Loucy (cell line): Measurements from ENCODE around the gene ZNF135.

Experiments used
- H2AFZ ChIP-seq: fragments of 200-600 bp; sonication (generic); 2 replicates; pipeline ENCODE4 v1.6.0; 2016; ENCODE audit warnings: antibody characterized with exemption, mild to moderate bottlenecking, low read length, moderate library complexity
- H3F3A ChIP-seq: fragments of 200-600 bp; 2 replicates; pipeline ENCODE4 v1.6.0; 2016; ENCODE audit warnings: antibody characterized with exemption, low read depth, mild to moderate bottlenecking
- H3K27me3 ChIP-seq: fragments of 200-600 bp; sonication (generic); 2 replicates; pipeline ENCODE4 v1.6.1; 2014; ENCODE audit warnings: low read length, mild to moderate bottlenecking; ENCODE audit not compliant: insufficient read depth, poor library complexity, severe bottlenecking
- H3K36me3 ChIP-seq: fragments of 200-600 bp; sonication (generic); 2 replicates; pipeline ENCODE4 v1.6.1; 2016; ENCODE audit warnings: low read length; ENCODE audit not compliant: insufficient read depth
- H3K4me1 ChIP-seq: fragments of 200-600 bp; sonication (generic); 2 replicates; pipeline ENCODE4 v1.5.1; 2014; ENCODE audit warnings: low read length, mild to moderate bottlenecking; ENCODE audit not compliant: insufficient read depth, poor library complexity, severe bottlenecking
- H3K4me2 ChIP-seq: fragments of 200-600 bp; sonication (generic); 2 replicates; pipeline ENCODE4 v1.6.0; 2014; ENCODE audit warnings: antibody characterized with exemption, low read length, low read depth, mild to moderate bottlenecking; ENCODE audit not compliant: poor library complexity, severe bottlenecking
- H3K4me3 ChIP-seq: fragments of 200-600 bp; sonication (generic); 2 replicates; pipeline ENCODE4 v1.5.1; 2014; ENCODE audit warnings: low read length, mild to moderate bottlenecking, mixed read lengths; ENCODE audit not compliant: poor library complexity, severe bottlenecking
- H3K79me2 ChIP-seq: fragments of 200-600 bp; sonication (generic); 2 replicates; pipeline ENCODE4 v1.6.1; 2014; ENCODE audit warnings: low read length; ENCODE audit not compliant: insufficient read depth
- H3K9ac ChIP-seq: fragments of 200-600 bp; sonication (generic); 2 replicates; pipeline ENCODE4 v1.6.0; 2014; ENCODE audit warnings: mild to moderate bottlenecking, low read depth, low read length, moderate library complexity; ENCODE audit not compliant: poor library complexity, severe bottlenecking
- H3K9me2 ChIP-seq: fragments of 200-600 bp; sonication (generic); replicated peaks from 2 replicates; pipeline ENCODE4 v1.6.1; 2016; ENCODE audit warnings: low read depth, low read length, mixed read lengths
- H3K9me3 ChIP-seq: fragments of 200-600 bp; sonication (generic); 2 replicates; pipeline ENCODE4 v1.6.1; 2014; ENCODE audit warnings: mild to moderate bottlenecking, antibody characterized with exemption, low read length, low read depth; ENCODE audit not compliant: insufficient read depth
- H4K20me1 ChIP-seq: fragments of 200-600 bp; sonication (generic); 2 replicates; pipeline ENCODE4 v1.6.0; 2014; ENCODE audit warnings: antibody characterized with exemption, low read length, mild to moderate bottlenecking; ENCODE audit not compliant: insufficient read depth, poor library complexity, severe bottlenecking
- EZH2phosphoT487 ChIP-seq: fragments of 200-600 bp; IDR thresholded peaks from 2 replicates; pipeline ENCODE4 v1.6.1; 2018; ENCODE audit warnings: antibody characterized with exemption, mild to moderate bottlenecking, moderate library complexity, borderline replicate concordance
- TF ChIP-seq, protein P1 (sequence below): fragments of 200-600 bp; sonication (generic); conservative IDR thresholded peaks from 2 replicates; pipeline ENCODE4 v1.5.1; 2014; ENCODE audit warnings: mild to moderate bottlenecking, antibody characterized with exemption, low read length

The ZNF135 gene

DNA sequence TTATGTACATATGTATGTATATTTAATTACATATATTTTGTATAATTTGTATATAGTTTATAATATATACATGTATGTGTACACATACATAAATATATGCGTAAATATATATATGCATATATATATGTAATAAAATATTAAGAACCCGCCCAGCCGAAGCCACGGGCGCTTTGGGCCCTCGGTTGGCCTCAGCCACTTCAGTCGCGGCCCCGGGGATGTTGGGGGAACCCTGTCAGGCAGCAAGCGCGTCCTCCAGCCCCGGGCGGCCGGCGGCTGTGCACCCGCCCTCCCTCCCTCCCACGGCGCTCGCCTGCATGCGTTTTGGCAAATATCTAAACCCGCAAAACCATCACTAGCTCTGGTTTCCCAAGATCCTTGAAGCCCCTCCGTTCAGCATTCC lies 48.6 kb upstream of the ZNF135 start:
- no peaks in the 10 kb centered on the region for H3K4me1 ChIP-seq
- no peaks in the 10 kb centered on the region for H3K79me2 ChIP-seq
- TF ChIP-seq, protein P1, sequence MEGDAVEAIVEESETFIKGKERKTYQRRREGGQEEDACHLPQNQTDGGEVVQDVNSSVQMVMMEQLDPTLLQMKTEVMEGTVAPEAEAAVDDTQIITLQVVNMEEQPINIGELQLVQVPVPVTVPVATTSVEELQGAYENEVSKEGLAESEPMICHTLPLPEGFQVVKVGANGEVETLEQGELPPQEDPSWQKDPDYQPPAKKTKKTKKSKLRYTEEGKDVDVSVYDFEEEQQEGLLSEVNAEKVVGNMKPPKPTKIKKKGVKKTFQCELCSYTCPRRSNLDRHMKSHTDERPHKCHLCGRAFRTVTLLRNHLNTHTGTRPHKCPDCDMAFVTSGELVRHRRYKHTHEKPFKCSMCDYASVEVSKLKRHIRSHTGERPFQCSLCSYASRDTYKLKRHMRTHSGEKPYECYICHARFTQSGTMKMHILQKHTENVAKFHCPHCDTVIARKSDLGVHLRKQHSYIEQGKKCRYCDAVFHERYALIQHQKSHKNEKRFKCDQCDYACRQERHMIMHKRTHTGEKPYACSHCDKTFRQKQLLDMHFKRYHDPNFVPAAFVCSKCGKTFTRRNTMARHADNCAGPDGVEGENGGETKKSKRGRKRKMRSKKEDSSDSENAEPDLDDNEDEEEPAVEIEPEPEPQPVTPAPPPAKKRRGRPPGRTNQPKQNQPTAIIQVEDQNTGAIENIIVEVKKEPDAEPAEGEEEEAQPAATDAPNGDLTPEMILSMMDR, result no peak
- TF ChIP-seq EZH2phosphoT487, result no peak
- H4K20me1 ChIP-seq, result no peaks in the 10 kb centered on the region
- no peaks in the 10 kb centered on the region for H3K27me3 ChIP-seq
- H3K4me3 ChIP-seq, result no peak overlapping the region
- H3K9me2 ChIP-seq, result no peaks in the 10 kb centered on the region
- H2AFZ ChIP-seq, result no peak overlapping the region
- H3F3A ChIP-seq, result no peaks in the 10 kb centered on the region
- 0 out of 2 replicates have a peak, but pooled peaks cover 3% of the 10 kb centered on the region for H3K36me3 ChIP-seq
- no peak overlapping the region for H3K4me2 ChIP-seq
- no peak overlapping the region for H3K9ac ChIP-seq
- peaks cover 6% of the 10 kb centered on the region; the same call in 1 of the 2 replicates for H3K9me3 ChIP-seq

- no peak overlapping the region for H3K4me2 ChIP-seq
- no peaks in the 10 kb centered on the region for H3K9me2 ChIP-seq
- H3K4me3 ChIP-seq, result no peak overlapping the region
- H3K9me3 ChIP-seq, result peaks cover 13% of the 10 kb centered on the region; the same call in 1 of the 2 replicates
- TF ChIP-seq EZH2phosphoT487, result no peak
- TF ChIP-seq, protein P1, result no peak
- no peaks in the 10 kb centered on the region for H4K20me1 ChIP-seq
- no peak overlapping the region for H2AFZ ChIP-seq
- no peaks in the 10 kb centered on the region for H3F3A ChIP-seq
- no peaks in the 10 kb centered on the region for H3K4me1 ChIP-seq
- no peaks in the 10 kb centered on the region for H3K79me2 ChIP-seq
- H3K36me3 ChIP-seq, result no peaks in the 10 kb centered on the region
- no peaks in the 10 kb centered on the region for H3K27me3 ChIP-seq
- no peak overlapping the region for H3K9ac ChIP-seq
Observed at GRCh38 chr19:58014141-58014540, 44.9 kb upstream of the ZNF135 start.

DNA sequence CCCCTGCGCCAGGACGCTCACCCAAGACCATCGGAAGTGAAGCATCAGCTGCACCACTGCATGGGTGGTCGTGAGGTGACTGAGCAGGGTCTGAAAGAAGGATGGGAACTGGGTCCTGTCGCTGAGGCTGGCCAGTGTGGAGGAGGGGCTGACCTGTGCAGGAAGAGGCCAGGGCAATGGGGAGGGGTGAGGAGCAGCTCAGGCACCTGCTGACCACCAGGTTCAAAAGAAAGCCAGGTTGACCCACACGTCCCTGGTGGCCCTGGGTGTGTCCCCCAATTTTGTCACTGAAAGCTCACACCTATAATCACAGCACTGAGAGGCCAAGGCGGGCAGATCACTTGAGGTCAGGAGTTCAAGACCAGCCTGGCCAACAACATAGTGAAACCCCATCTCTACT lies 39.0 kb upstream of the ZNF135 start:
- Histone ChIP-seq H4K20me1 (no peaks in the 10 kb centered on the region), H3K4me1 (no peaks in the 10 kb centered on the region), H3K9me2 (no peaks in the 10 kb centered on the region), H3K27me3 (no peaks in the 10 kb centered on the region), H3F3A (no peaks in the 10 kb centered on the region), H3K9me3 (peaks cover 11% of the 10 kb centered on the region; the same call in 1 of the 2 replicates), H3K4me3 (no peak overlapping the region), H3K36me3 (no peaks in the 10 kb centered on the region), H2AFZ (no peak overlapping the region), H3K79me2 (no peaks in the 10 kb centered on the region), H3K4me2 (no peak overlapping the region), H3K9ac (no peak overlapping the region)
- TF ChIP-seq EZH2phosphoT487, result no peak
- TF ChIP-seq, protein P1, result no peak
